SU-DHL-6 (cell line): ENCODE results near the gene TTC38.

Source experiments
- CTCF ChIP-seq: fragments of 200-600 bp; sonication (generic); IDR thresholded peaks from one replicate; pipeline ENCODE4 v1.5.1; 2017; ENCODE audit warnings: antibody characterized with exemption, mild to moderate bottlenecking, low read length, moderate library complexity; ENCODE audit not compliant: insufficient read depth, poor library complexity, severe bottlenecking
- EZH2phosphoT487 ChIP-seq: fragments of 200-600 bp; sonication (generic), shearing (Covaris generic); conservative IDR thresholded peaks from 2 replicates; pipeline ENCODE4 v1.6.1; 2018; ENCODE audit warnings: mild to moderate bottlenecking, antibody characterized with exemption, low read length, moderate library complexity, mixed read lengths

GRCh38 chr22:46224898-46225290, 42.9 kb upstream of the TTC38 start:
- TF ChIP-seq CTCF = no peak
- no peak for TF ChIP-seq EZH2phosphoT487
